HUDEP-2 (cell line): ENCODE results near the gene ALAS1.

Source experiments
- DNase-seq, 76 experiments: peaks; one replicate each; lab custom pipeline; 2025; ENCODE audit not compliant: unreplicated experiment in 76 of 76; lab: John Stamatoyannopoulos, UW

ALAS1 gene

DNA sequence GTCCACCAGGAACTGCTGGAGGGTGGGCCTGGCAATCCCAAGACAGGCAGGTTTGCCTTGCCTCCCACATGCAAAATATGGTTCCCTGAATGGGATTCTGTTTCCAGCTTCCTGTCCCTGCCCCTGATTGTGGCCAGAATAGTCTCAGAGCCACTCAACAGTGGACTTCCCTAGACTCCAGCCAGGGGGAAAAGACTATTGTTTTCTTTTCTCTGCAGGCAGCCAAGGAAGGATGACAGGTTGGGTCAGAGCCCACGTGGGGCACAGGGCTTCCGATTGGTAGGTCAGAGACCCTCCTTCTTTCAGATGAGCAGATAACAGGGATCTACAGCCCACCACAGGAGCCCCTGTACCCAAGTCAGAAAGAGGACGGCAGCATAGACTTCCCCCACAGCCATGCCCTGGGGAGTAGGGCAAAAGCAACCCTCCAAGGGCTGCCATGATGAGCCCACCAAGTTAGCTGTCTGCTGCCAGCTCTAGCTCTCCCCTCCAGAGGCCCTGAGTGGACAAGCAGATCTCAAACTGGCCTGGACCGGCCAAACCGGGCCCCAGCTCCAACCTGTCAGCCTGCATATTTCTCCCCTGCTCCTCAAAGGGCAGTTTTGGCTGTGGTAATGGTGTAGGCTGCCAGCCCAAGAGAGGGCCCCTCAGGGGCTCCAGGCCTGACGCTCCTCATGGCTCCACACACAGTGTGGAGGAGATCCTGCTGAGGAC is 21.1 kb downstream of the ALAS1 start:
- DNase-seq, result no peak

DNA sequence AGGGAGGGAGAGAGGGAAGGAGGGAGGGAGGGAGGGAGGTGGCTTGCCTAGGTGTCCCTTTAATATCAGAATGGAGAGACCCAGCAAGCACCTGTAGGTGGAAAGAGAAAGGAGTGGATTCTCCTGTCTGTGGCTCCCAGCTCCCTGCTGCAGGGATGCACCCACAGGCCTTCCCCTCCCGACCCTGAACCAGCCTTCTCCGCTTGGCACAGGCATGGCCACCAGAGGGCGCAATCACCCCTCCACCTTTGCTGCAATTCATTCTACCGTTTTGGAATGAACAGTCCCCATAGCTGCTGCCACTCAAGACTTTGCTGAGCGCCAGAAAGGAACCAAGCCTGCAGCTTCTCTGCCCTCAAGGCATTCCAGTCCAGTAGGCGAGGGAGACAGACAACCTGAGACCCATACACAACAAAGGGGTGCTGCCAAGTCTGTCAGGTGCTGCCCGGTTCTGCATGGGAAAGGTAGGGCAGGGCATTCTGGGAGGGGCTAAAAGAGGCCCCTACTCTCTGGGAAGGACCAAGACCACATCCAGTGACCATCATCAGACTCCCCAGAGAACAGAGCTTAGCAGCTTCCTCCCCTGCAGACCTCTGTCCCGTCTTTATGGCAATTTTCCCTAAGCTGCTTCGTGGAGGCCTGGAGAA is 22.5 kb downstream of the ALAS1 start:
- DNase-seq, result peak in 70 of 76 experiments; percentile 17 to 90 (median 70)

DNA sequence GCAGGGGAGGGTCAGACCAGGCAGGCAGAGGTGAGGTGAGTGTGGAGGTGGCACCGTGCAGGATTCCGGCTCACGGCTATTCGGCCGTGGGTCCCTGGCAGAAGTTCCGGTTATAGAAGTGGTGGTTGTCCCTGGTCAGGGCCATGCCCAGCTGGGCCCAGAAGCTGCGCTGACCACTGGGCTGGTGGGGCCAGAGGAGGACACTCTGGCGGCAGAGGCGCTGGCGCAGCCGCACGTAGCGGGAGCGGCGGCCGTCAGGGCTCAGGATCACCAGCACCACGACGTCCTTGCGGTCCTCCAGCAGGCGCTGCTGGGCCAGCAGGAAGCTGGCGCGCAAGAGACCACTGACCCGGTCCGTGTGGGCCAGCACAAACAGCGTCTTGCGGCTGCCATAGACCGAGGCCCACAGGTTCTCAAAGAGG is 23.2 kb downstream of the ALAS1 start:
- DNase-seq, result no peak

DNA sequence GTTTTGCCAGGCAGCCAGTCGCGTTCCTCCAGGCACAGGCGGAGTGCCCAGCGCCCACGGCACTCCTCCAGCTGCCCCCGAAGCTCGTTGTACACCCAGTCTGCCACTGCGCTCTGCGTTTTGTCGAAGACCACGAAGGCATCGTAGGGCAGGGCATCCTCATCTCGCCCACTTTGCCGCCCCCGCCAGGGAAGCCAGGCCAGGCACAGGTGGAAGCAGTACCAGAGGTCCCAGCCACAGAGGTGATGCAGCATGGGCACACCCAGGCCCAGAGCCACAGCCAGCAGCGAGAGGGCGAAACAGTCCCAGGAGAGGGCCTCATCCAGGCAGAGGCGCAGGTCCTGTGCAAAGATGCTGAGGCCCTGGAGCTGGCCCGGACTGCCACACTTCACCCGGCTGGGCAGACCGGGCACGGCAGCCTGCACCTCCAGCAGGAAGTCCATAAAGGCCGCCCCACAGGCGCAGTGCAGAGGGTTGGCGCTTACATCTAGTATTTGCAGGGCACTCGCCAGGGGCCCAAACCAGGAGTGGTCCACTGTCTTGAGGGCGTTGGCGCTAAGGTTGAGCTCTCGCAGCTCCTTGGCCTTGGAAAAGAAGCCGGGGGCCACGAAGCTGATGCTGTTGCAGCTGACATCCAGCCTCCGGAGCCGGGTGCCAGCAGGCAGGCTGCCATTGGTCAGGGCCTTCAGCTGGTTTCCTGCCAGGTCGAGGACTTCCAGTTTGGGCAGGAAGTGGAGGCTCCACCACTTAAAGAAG is 23.8 kb downstream of the ALAS1 start:
- no peak for DNase-seq

DNA sequence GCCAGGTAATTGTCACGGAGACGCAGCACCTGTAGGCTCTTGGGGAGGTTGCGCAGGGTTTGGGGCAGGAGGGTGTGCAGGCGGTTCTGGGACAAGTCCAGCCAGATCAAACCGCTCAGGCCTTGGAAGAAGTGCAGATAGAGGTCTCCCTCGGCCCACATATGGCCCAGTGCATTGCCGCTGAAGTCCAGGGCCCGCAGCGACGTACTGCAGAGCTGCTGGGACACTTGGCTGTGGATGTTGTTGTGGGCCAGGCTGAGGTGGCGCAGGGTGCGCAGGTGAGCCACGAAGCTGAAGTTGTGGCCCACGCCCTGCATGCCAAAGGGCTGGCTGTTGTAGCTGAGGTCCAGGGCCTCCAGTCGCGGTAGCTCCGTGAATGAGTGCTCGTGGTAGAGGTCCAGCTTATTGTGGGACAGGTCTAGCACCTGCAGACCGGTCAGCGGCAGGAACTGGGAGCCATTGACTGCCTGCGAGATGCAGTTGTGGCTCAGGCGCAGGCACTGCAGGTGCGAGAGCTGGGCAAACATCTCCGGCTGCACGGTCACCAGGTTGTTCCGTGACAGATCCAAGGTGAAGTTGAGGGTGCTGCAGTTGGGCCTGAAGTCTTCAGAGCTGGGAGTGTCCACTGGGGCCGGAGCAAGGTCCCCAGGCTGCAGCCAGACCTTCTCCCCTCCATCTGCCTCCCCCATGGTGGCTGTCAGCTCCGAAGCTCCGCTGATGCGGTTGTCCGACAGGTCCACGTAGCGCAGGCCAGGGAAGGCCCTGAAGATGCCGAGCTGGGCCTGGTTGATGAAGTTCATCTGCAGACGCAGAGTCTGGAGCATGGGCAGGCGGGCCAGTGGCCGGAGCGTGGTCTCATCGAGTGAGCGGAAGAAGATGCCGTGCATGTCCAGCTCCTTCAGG is 24.6 kb downstream of the ALAS1 start:
- no peak for DNase-seq

DNA sequence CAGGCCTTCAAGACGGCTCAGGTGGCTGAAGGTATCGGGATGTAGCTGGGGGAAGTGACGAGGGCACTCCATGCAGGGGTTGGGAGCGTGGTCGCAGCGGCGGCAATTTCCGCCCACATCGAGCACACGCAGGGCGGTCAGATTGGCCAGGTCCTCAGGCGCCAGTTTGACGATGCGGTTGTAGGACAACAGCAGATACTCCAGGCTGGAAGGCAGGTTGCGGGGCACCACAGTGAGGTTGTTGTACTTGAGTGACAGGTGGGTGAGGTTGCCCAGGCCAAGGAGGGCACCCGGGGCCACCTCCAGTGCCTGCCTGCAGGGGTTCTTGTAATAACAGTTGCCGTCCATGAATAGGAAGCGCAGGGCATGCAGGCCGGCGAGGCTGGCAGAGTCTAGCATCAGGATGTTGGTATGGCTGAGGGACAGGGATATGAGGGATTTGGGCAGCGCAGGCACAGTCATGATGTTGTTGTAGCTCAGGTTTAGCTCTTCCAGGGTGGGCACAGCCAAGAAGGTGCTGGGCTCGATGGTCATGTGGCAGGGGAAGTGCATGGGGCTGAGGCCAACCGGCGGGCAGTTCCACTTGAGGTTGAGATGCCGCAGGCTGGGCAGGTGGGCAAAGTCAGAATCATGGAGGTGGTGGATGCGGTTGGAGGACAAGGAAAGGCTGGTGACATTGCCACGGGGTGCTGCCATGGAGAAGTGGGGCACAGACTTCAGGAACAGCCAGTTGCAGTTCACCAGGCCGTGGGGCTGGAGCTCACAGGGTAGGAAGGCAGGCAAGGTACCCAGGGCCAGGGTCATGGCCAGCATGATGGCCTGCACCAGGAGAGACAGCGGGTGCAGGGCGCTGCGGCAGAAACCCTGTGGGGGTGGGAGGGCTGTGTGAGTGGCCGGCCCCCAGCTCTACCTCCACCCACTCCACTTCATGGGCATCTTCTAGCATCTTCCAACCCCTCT is 25.8 kb downstream of the ALAS1 start:
- DNase-seq, result no peak

DNA sequence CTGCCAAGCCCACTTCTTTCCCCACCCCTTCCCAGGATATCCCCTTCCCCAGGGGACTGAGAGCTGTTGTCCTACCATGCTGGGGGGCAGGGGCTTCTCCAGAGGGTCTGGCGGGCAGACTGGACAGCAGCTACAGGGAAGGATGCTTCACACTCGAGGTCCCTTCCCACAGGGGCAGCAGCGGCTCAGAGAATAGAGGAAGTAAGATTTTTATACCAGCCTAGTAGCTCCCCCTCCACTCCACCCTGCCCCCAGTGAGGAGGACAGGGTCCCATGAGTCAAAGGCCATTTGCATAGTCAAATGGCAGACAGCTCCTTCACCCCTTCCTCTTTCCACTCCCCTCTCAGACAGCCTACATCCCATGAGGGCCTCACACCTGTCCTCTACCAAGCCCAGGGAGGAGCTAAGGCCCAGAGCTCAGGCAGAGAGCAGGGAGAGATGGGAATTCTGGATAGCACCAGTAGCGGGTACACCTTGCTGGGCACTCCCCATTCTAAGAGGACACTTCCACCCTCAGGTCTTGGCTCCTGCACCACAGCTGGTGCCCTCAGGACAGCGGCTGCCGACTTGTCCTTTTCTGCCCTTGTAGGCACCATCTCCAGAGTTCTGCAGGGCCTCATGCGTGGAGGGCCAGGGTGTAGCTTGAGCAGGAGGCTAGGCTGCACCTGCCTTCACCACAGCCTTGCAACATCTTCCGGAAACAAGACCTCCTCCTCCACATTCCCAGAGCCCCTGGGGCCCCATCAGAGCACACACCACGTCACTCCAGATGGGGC is 27.7 kb downstream of the ALAS1 start, which contains the start of gene TLR9:
TLR9 (minus strand) TSS at position 194 of the 777 bp plus-strand sequence; CDS start at position 78, 116 bp downstream.
- no peak for DNase-seq

DNA sequence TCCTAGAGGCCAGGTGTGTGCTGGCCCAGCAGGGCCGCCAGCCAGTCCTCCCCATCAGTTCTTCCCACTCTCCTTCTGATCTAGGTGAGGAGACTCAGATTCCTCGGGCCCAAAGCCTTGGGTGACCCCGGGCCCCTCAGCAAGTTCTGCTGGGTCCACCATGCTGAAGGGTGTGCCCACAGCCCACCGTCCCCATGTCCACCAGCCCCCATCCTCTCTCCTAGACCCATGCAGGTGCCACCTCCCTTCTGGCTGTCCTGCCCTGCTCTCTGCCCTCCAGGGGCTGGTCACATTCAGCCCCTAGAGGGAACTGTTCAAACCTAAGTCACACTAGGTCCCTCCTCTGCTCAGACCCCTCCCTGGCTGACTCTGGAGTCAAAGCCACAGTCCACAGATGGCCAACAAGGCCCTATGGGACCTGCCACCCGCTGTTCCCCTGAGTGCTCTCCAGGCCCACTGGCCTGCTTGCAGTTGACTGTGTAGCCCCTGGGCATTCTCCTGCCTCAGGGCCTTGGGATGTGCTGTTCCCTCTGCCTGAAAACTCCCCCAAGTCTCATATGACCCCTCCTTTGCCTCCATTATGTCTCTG is 28.4 kb downstream of the ALAS1 start:
- no peak for DNase-seq

DNA sequence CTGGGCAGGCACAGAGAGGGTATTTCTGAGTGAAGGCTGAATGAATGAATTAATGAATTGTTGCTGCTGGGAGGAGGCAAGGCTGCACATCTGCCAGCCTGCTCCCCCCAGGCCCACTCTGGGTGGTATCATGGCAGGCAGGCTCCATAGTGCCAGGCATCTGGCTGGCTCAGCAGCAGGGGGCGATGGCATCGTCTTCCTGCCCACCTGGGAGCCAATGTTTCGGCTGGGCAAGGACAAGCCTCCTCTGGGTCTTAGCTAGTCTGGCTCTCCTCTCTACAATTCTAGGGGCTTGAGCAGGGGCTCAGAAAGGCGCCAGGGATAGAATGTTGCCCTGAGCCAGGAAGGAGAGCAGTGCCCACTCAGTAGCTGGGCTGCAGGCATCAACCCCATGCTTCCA is 29.2 kb downstream of the ALAS1 start:
- DNase-seq, result no peak

DNA sequence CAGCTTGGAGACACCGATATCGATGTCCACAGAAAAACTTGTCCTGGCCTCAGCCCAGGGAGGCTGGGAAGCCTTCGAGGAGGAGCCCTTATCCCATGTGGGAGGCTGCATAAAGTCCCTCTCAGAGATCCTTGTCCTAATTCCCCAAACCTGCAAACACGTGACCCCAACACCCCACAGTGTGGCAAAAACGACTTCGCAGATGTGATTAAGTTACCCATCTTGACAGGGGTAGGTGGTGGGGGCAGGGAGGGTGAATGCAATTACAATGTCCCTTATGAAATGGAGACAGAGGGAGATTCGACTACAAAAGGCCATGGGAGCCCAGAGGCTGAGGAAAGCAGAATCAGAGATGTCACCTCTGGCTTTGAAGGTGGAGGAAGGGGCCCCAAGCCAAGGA is 29.8 kb downstream of the ALAS1 start:
- DNase-seq, result no peak

DNA sequence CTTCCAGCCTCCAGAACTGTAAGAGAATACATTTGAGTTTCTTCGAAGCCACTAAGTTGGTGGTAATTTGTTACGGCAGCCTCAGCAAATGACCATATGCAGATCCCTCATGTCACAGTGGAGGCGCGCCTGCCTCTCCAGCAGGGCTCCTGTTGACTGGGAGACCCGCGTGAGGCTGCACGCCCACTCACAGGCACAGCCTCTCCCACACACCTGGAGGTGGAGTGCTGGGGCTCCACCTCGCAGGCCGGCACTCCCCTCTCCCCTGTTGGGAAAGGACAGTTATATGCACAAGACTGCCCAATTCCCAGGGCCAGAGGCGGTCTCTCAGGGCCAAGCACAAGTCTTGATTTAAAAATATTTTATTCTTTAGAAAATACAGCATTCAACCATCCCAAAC is 30.3 kb downstream of the ALAS1 start:
- DNase-seq, result no peak

DNA sequence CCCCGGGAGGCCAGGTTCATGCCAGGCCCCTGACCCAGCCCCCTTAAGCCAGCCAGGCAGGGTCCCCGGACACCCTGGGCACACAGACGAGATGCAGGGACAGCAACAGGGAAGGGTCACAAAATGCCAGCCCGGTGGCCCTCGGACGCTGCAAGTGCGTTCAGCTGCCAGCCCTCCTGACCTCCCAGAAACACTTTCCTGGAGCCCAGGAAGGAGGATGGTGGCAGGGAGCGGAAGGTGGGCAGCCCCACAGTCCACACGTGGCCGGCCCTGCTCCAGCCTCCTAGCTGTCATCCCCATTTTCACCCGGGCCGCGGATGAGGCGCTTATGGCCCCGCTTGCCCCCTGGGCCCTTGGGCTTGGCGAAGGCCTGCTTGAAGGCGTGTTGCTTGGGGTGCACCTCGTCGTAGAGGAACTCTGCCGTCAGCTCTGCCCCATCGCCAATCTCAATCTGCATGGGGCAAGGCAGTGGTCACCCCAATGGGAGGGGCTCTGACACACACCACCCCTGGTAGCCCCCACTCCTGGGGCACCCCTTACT is 30.9 kb downstream of the ALAS1 start:
- DNase-seq, result no peak

DNA sequence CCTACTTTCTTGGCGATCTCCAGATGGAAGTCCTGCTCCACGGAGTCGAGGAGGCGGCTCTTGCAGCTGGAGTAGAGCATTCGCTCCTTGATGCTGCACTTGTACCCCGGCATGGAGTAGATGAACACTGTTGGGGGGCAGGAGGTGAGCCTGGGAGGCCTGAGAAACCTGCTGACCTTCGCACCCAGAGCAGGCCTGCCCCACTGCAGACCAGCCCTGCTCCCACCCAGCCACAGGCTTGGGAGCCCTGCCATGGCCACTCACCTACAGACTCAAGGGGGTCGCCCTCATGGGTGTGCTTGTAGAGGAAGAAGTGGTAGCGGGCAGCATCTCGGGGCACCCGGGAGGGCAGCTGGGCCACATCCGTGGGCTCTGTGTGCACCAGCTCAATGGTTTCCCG is 31.7 kb downstream of the ALAS1 start:
- no peak for DNase-seq

DNA sequence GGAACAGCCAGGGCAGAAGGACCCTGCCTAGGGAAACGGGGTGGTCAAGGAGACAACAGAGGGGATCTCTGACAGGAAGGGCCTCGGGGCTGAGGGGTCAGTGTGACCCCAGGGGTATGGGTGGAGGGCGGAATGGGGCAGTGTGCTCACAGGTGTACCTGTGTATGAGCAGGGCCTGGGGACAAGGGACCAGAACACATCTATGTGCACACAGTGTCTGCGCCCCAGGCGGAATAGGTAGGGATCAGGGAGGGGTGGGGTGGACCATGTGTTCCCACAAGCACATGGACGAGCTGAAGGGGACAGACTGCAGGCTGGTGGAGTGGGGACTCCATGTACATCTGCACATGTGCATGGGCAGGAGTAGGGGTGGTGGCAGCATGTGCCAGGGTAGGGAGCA is 32.5 kb downstream of the ALAS1 start:
- no peak for DNase-seq

DNA sequence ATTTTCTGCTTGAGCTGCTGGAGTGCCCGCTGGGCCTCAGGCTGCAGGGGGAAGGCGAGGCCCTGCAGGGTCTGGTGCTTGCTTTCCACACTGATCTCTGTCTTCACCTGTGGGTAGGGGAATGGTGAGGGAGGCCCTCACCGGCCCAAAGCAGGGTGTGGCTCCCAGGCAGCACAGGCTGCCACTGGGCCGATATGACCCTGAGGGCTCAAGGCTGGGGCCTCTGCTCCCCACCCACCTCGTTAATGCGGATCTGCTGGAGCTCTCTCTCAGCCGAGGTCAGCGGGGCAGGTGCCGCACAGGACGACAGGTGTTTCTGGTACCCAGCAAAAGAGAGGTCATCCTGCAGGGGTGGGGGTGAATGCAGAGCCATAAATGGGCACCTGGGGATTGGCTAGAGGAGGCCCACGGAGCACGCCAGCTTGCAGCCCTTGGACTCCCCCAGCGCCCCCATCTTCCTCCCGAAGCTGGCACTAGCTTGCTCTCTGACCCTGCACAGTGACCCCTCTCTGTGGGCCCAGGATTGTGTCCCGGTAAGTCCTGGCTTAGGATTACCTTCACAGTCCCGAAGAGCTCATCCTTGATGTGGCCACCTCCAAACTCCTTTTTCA is 33.0 kb downstream of the ALAS1 start:
- no peak for DNase-seq

DNA sequence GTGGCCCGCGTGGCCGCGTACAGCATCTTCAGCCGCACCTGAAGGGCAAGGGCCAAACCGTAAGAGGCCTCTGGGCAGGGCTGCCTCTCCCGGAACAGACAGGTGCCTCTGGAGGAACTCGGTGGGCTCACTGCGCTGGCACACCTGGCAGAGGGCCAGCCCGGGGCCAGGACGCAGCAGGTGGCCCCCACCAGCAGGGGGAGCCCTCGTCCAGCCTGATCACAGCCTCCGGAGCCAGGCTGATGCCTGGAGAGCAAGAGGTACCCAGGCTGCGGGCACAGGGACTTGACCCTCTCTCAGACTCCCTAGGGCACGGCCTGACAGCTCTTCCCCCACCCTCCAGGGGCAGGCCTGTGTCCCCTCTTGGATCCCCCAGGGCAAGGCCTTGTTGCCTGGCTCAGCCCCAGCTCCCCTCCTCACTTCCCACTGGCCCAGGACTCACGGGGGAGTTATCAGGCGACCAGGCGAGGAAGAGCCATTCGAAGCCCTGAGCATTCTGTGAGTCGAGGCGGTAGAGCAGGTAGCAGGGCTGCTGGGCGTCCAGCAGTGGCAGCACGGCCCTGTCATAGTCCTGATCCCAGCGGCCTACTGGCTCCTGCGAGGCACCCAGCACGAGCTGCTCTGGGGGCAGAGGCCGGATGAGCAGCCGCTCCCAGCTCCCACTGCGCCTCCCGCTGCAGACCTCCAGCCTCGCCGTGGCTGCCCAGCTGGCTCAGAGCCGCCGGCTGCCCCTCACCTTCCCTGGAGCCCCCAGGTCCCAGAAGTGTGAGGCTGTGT is 33.7 kb downstream of the ALAS1 start:
- peak in 69 of 76 experiments; percentile 18 to 88 (median 71) for DNase-seq
